OCI-LY1 (cell line): Measurements from ENCODE around the gene BBS4.

ENCODE experiments used
- H2AFZ ChIP-seq: fragments of 200-600 bp; sonication (generic), shearing (Covaris generic); 2 replicates; pipeline ENCODE4 v1.6.0; 2014; ENCODE audit warnings: antibody characterized with exemption, mild to moderate bottlenecking, low read length
- H3F3A ChIP-seq: fragments of 200-600 bp; sonication (generic), shearing (Covaris generic); 2 replicates; pipeline ENCODE4 v1.6.0; 2014; ENCODE audit warnings: mild to moderate bottlenecking, antibody characterized with exemption, low read length, moderate library complexity; ENCODE audit not compliant: insufficient read depth
- H3K27ac ChIP-seq: fragments of 200-600 bp; sonication (generic); 2 replicates; pipeline ENCODE4 v1.5.1; 2014; ENCODE audit warnings: low read length, mixed run types, mild to moderate bottlenecking, low read depth; ENCODE audit not compliant: poor library complexity, severe bottlenecking
- H3K27me3 ChIP-seq: fragments of 200-600 bp; sonication (generic); 2 replicates; pipeline ENCODE4 v1.6.0; 2014; ENCODE audit warnings: antibody characterized with exemption, mild to moderate bottlenecking, low read length, moderate library complexity; ENCODE audit not compliant: insufficient read depth
- H3K36me3 ChIP-seq: fragments of 200-600 bp; sonication (generic); 2 replicates; pipeline ENCODE4 v1.6.1; 2014; ENCODE audit warnings: mild to moderate bottlenecking, antibody characterized with exemption, low read length, moderate library complexity, mixed read lengths; ENCODE audit not compliant: insufficient read depth
- H3K4me1 ChIP-seq: fragments of 200-600 bp; sonication (generic); 2 replicates; pipeline ENCODE4 v1.5.1; 2014; ENCODE audit warnings: mild to moderate bottlenecking, low read length, moderate library complexity; ENCODE audit not compliant: insufficient read depth, severe bottlenecking
- H3K4me2 ChIP-seq: fragments of 200-600 bp; sonication (generic), shearing (Covaris generic); 2 replicates; pipeline ENCODE4 v1.6.1; 2014; ENCODE audit warnings: low read length
- H3K4me3 ChIP-seq: fragments of 200-600 bp; sonication (generic); 2 replicates; pipeline ENCODE4 v1.5.1; 2014; ENCODE audit warnings: low read length, low read depth, mild to moderate bottlenecking, mixed read lengths; ENCODE audit not compliant: poor library complexity, severe bottlenecking
- H3K79me2 ChIP-seq: fragments of 200-600 bp; shearing (Covaris generic); 2 replicates; pipeline ENCODE4 v1.6.1; 2016; ENCODE audit warnings: mixed run types, low read length, mixed read lengths; ENCODE audit not compliant: insufficient read depth
- H3K9ac ChIP-seq: fragments of 200-600 bp; sonication (generic), shearing (Covaris generic); 2 replicates; pipeline ENCODE4 v1.6.1; 2014; ENCODE audit warnings: mild to moderate bottlenecking, low read length, mixed read lengths
- H3K9me2 ChIP-seq: fragments of 200-600 bp; sonication (generic), shearing (Covaris generic); 2 replicates; pipeline ENCODE4 v1.6.1; 2014; ENCODE audit warnings: low read depth, mild to moderate bottlenecking, low read length, mixed read lengths
- H3K9me3 ChIP-seq: fragments of 200-600 bp; shearing (Covaris generic); 2 replicates; pipeline ENCODE4 v1.6.1; 2014; ENCODE audit warnings: low read length, mixed read lengths
- H4K20me1 ChIP-seq: fragments of 200-600 bp; sonication (generic), shearing (Covaris generic); 2 replicates; pipeline ENCODE4 v1.6.0; 2016; ENCODE audit warnings: mild to moderate bottlenecking, low read length; ENCODE audit not compliant: insufficient read depth
- CTCF ChIP-seq: fragments of 200-600 bp; sonication (generic), shearing (Covaris generic); IDR thresholded peaks from 2 replicates; pipeline ENCODE4 v1.5.1; 2017; ENCODE audit warnings: mild to moderate bottlenecking, antibody characterized with exemption, low read length, moderate library complexity, mixed read lengths
- EZH2 ChIP-seq: fragments of 200-600 bp; sonication (generic), shearing (Covaris generic); IDR thresholded peaks from 2 replicates; pipeline ENCODE4 v1.8.0; 2017; ENCODE audit warnings: borderline replicate concordance, mixed run types, mild to moderate bottlenecking, antibody characterized with exemption, low read length, moderate library complexity, mixed read lengths

The BBS4 gene

GRCh38 chr15:72782274-72783003 is 96.4 kb downstream of the BBS4 start:
- H3K4me1 ChIP-seq, result peaks cover 25% of the 10 kb centered on the region
- no peaks in the 10 kb centered on the region for H4K20me1 ChIP-seq
- no peak overlapping the region for H2AFZ ChIP-seq
- H3K4me3 ChIP-seq, result peak overlapping the region; percentile 96
- H3K4me2 ChIP-seq, result peak overlapping the region; percentile 91
- no peaks in the 10 kb centered on the region for H3K9me2 ChIP-seq
- no peaks in the 10 kb centered on the region for H3K27me3 ChIP-seq
- H3K27ac ChIP-seq, result peak overlapping the region; percentile 49
- TF ChIP-seq CTCF, result no peak
- no peak for TF ChIP-seq EZH2
- H3K9me3 ChIP-seq, result no peaks in the 10 kb centered on the region
- H3F3A ChIP-seq, result no peaks in the 10 kb centered on the region
- H3K9ac ChIP-seq, result peak overlapping the region; percentile 71
- H3K79me2 ChIP-seq, result peaks cover 53% of the 10 kb centered on the region
- H3K36me3 ChIP-seq, result peaks cover 39% of the 10 kb centered on the region

- peak overlapping the region; percentile 49 for H3K27ac ChIP-seq
- H3K36me3 ChIP-seq, result peaks cover 32% of the 10 kb centered on the region
- peak overlapping the region; percentile 71 for H3K9ac ChIP-seq
- H3K4me1 ChIP-seq, result peaks cover 25% of the 10 kb centered on the region
- peak overlapping the region; percentile 96 for H3K4me3 ChIP-seq
- H2AFZ ChIP-seq, result no peak overlapping the region
- H4K20me1 ChIP-seq, result no peaks in the 10 kb centered on the region
- no peak for TF ChIP-seq EZH2
- no peak for TF ChIP-seq CTCF
- no peaks in the 10 kb centered on the region for H3K27me3 ChIP-seq
- no peaks in the 10 kb centered on the region for H3F3A ChIP-seq
- peaks cover 47% of the 10 kb centered on the region for H3K79me2 ChIP-seq
- H3K9me3 ChIP-seq, result no peaks in the 10 kb centered on the region
- no peaks in the 10 kb centered on the region for H3K9me2 ChIP-seq
- H3K4me2 ChIP-seq, result peak overlapping the region; percentile 91
Observed at GRCh38 chr15:72783004-72783639, 97.1 kb downstream of the BBS4 start.

DNA sequence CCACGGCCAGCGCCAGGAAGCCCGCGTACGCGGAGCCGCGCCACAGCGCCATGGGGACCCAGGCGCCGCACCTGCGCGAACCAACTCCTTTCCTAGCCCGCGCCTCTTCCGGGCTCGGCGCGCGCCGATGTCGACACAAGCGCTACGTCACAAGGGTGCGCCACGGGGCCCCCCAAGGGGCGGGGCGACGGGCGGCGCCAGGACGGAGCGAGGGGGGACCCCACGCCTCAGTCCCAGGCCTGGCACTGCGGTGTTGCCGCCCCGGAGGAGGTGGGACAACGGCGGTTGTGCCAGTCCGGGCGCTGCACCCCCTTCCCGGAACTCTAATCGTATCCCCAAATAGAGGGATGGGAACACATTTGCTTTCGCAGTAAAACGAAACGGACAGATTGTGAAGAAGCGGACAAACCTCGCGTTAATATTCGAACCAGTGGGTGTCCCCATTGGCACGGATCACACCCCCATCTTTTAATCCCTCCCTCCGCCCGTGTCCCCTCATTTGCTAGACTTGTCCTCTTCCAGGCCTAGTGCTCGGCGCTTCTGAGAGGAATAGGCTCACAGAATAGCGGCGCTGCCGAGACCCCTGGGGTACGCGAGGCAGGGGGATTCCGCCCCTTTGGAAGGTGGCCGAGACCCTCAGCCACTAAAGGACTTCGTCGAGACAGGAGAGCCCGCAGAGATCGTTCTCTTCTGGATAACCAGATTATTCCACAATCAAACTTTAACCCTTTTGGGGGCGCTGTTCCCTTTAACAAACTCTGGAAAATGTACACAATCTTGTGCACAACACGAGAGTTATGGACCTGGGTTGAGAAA is 97.8 kb downstream of the BBS4 start, which contains the start of gene ADPGK:
ADPGK (minus strand) TSS at position 119 of the 816 bp plus-strand sequence; CDS start at position 52, 67 bp downstream.
- Histone ChIP-seq H3K4me3 (peak within 1 kb of the TSS; percentile 96), H3K4me1 (peaks cover 25% of the 10 kb centered on the region), H3K79me2 (peaks cover 40% of the 10 kb centered on the region), H3K27ac (peak within 1 kb of the TSS; percentile 68), H3K4me2 (peak within 1 kb of the TSS; percentile 97), H4K20me1 (no peaks in the 10 kb centered on the region), H3K9me2 (no peaks in the 10 kb centered on the region), H3K9ac (peak within 1 kb of the TSS; percentile 71), H3F3A (no peaks in the 10 kb centered on the region), H3K27me3 (no peaks in the 10 kb centered on the region), H2AFZ (peak within 1 kb of the TSS; percentile 93), H3K36me3 (peaks cover 25% of the 10 kb centered on the region; the same call in 1 of the 2 replicates), H3K9me3 (no peaks in the 10 kb centered on the region)
- TF ChIP-seq EZH2, result no peak
- TF ChIP-seq CTCF, result peak; percentile 61
